A549 treated with Mapracorat at 1 μM for 4 hours (cell line): ENCODE results near the gene NAP1L4. TPM values are rescaled to one million over a fixed set of nuclear protein-coding genes. Genes with fewer than 3 reads are reported as not detected.

ENCODE experiments used
- total RNA-seq: library from RNA; stranded (reverse); fragments of 200-300 nt; extraction: Qiagen RNA extraction; gene quantifications from 5 replicates; pipeline ENCODE4 v1.2.3, GENCODE V29; 2022

The NAP1L4 gene, protein sequence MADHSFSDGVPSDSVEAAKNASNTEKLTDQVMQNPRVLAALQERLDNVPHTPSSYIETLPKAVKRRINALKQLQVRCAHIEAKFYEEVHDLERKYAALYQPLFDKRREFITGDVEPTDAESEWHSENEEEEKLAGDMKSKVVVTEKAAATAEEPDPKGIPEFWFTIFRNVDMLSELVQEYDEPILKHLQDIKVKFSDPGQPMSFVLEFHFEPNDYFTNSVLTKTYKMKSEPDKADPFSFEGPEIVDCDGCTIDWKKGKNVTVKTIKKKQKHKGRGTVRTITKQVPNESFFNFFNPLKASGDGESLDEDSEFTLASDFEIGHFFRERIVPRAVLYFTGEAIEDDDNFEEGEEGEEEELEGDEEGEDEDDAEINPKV
- total RNA-seq, result 111 to 127 TPM (median 123 TPM) in 5 replicates

DNA sequence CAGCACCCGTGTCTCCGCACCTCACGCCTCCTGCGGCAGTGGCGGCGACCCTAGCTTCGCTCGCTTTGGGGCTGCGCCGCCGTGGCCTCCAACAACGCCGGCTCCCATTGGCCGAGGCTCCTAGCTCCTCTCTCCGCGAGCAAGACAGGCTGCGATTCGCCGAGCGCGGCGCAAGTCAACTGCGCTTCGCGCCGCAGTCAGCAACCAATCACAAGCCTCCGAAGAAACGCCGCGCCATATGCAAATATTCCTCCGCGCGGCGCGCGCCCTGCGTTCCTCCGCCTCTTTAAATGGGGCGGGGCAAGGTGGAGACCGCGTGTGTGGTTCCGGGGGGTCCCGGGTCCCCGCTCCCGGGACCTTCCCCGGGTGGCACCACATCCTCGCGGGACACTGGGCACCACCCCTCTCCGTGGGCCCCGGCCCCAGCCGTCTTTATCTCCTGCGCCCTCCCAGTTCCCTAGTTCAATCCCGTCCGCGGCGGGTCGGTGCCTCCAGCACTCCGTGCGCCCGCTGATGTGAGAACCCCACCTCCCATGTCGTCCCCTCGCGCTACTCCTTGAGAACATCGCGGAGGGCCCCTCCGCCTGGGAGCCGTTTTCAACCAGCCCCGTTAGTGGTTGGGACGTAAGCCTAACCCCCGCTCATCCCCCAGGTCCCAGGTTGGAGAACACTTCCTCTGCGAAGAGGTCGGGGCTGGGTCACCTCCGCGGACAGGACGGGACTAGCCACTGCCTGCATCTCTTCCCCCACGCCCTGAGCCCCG, at the start of gene NAP1L4:
TSS of gene NAP1L4 (minus strand) at position 96 of the 763 bp plus-strand sequence. CDS start 13,109 bp downstream, outside the sequence.

DNA sequence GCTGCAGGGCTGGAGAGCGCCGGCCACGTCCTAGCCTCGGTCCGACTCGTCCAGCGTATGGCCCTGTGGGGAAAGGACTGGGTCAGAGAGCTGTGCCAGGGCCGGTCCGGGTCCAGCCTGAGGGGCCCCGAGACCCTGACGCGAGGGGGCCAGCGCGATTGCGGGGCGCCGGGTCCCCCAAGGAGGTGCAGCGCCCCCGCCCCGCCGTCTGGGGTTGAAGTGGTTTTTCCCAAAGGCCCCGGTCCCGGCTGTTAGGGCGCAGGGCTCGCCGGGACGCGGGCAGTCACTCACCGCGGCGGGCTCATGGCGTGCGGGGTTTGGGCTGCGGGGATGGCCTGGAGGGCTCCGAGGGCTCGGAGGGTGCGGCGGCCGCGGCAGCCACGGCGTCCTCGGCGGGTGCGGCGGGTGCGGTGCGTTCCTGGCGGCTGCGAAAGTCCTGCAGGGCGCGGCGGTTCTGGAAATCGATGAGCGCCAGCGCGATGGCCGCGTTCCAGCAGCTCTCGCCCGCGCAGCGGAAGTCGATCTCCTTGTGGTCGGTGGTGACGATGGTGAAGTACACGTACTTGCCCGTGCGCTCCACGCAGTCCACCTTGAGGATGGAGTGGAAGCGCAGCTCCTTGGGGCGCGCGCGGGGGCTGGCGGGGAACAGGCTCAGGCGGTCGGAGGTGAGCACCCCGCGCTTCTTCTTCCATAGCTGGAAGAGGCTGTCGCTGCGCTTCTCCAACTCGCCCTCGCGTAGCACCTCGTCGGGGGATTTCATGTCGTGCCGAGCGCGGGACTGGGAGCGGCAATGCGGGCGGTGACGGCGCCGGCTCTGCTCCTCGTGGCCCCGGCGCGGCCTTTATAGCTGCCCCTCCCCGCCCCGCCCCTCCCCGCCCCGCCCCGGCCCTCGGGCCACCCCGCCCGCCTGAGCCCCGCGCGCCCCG, 63.3 kb downstream of the NAP1L4 start, which contains the start of gene PHLDA2:
TSS of gene PHLDA2 (minus strand) at position 816 of the 926 bp plus-strand sequence. CDS start at position 760, 56 bp downstream.

Other genes with a start within 250 kb of the NAP1L4 start
- gene CDKN1C, start 106.6 kb downstream of the NAP1L4 start, total RNA-seq, result 4.6 to 7.3 TPM (median 6.2 TPM) in 5 replicates
- gene PHLDA2, start 62.9 kb downstream of the NAP1L4 start, total RNA-seq, result 86.5 to 121 TPM (median 113 TPM) in 5 replicates
- 55.5 to 69.6 TPM (median 60.2 TPM) in 5 replicates for gene CARS1, start 65.1 kb upstream of the NAP1L4 start, total RNA-seq
- 7.2 to 9.8 TPM (median 7.7 TPM) in 5 replicates for gene OSBPL5, start 173.0 kb upstream of the NAP1L4 start, total RNA-seq
- not detected in 5 replicates for gene MRGPRG, start 226.5 kb upstream of the NAP1L4 start, total RNA-seq
- not detected in 5 replicates for gene MRGPRE, start 240.1 kb upstream of the NAP1L4 start, total RNA-seq